ENCODE data around the gene CDC42SE2. TPM values are rescaled to one million over a fixed set of nuclear protein-coding genes. Genes with fewer than 3 reads are reported as not detected.

The CDC42SE2 gene
- polyA plus RNA-seq, 3 donors: 34.4 to 135 (median 92.6) TPM

GRCh38 chr5:131426011-131426410 is 162.2 kb downstream of the CDC42SE2 start:
- no peaks in the 10 kb centered on the region for H3K27me3 Mint-ChIP-seq (ENCODE audit: low read depth in 3 of 3)
- TF ChIP-seq, protein P1, sequence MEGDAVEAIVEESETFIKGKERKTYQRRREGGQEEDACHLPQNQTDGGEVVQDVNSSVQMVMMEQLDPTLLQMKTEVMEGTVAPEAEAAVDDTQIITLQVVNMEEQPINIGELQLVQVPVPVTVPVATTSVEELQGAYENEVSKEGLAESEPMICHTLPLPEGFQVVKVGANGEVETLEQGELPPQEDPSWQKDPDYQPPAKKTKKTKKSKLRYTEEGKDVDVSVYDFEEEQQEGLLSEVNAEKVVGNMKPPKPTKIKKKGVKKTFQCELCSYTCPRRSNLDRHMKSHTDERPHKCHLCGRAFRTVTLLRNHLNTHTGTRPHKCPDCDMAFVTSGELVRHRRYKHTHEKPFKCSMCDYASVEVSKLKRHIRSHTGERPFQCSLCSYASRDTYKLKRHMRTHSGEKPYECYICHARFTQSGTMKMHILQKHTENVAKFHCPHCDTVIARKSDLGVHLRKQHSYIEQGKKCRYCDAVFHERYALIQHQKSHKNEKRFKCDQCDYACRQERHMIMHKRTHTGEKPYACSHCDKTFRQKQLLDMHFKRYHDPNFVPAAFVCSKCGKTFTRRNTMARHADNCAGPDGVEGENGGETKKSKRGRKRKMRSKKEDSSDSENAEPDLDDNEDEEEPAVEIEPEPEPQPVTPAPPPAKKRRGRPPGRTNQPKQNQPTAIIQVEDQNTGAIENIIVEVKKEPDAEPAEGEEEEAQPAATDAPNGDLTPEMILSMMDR (IDR thresholded peaks at IDR 0.05): no peak
- no peak for DNase-seq
- H3K36me3 Mint-ChIP-seq: peaks cover 59 to 65% of the 10 kb centered on the region in 2 donors
- H3K4me1 Mint-ChIP-seq: no peaks in the 10 kb centered on the region
- H3K9me3 Mint-ChIP-seq: no peaks in the 10 kb centered on the region
- Histone ChIP-seq H3K9ac (ENCODE audit: insufficient read depth, low read length, poor library complexity, severe bottlenecking) (no peak overlapping the region), H3K36me3 (replicated peaks in 1 of 2; ENCODE audit: control insufficient read depth in 1 of 2, insufficient read depth in 2 of 2, low read length in 2 of 2) (peaks cover 59 to 77% of the 10 kb centered on the region in 2 donors), H3K79me2 (ENCODE audit: insufficient read depth, low read length) (no peaks in the 10 kb centered on the region), H4K20me1 (ENCODE audit: insufficient read depth, low read length) (no peaks in the 10 kb centered on the region), H3K9me3 (replicated peaks in 1 of 2; ENCODE audit: control insufficient read depth in 1 of 2, insufficient read depth in 1 of 2, low read length in 2 of 2) (no peaks in the 10 kb centered on the region), H3K27ac (ENCODE audit: low read depth in 1 of 2, low read length in 2 of 2) (no peak overlapping the region), H3K4me1 (ENCODE audit: control insufficient read depth in 1 of 2, insufficient read depth in 2 of 2, low read length in 2 of 2) (no peaks in the 10 kb centered on the region), H3K4me2 (replicated peaks; ENCODE audit: extremely low read depth, low read length, poor library complexity, severe bottlenecking) (no peak overlapping the region), H3K27me3 (ENCODE audit: control insufficient read depth in 2 of 2, insufficient read depth in 2 of 2, low read length in 2 of 2) (no peaks in the 10 kb centered on the region), H3K4me3 (replicated peaks in 1 of 3; ENCODE audit: low read depth in 2 of 3, low read length in 3 of 3) (no peak overlapping the region), H2AFZ (ENCODE audit: insufficient read depth, low read depth, low read length, poor library complexity, severe bottlenecking) (no peak overlapping the region)
- H3K4me3 Mint-ChIP-seq: no peak overlapping the region
- no peak overlapping the region for H3K27ac Mint-ChIP-seq
- WGBS (ENCODE audit: insufficient coverage): no CpG with 5 or more reads among the region's 1 CpG
- intact Hi-C loops (cut with micrococcal nuclease): loop anchor here in 1 of 2 donors (10.0 kb wide), 1 partner anchor 579 kb away; no protein-coding TSS in a partner anchor

GRCh38 chr5:131430794-131431193 is 166.9 kb downstream of the CDC42SE2 start:
- peaks cover 68 to 86% of the 10 kb centered on the region in 2 donors for H3K36me3 Mint-ChIP-seq
- TF ChIP-seq, protein P1 (IDR thresholded peaks at IDR 0.05): no peak
- no peak overlapping the region for H3K4me3 Mint-ChIP-seq
- no CpG with 5 or more reads among the region's 1 CpG for WGBS (ENCODE audit: insufficient coverage)
- H3K9me3 Mint-ChIP-seq: no peaks in the 10 kb centered on the region
- no peaks in the 10 kb centered on the region for H3K4me1 Mint-ChIP-seq
- no peak overlapping the region for H2AFZ ChIP-seq (ENCODE audit: insufficient read depth, low read depth, low read length, poor library complexity, severe bottlenecking)
- H3K4me1 ChIP-seq (ENCODE audit: control insufficient read depth in 1 of 2, insufficient read depth in 2 of 2, low read length in 2 of 2): no peaks in the 10 kb centered on the region
- no peak overlapping the region for H3K27ac ChIP-seq (ENCODE audit: low read depth in 1 of 2, low read length in 2 of 2)
- H3K27ac Mint-ChIP-seq: peak overlapping the region in 1 of 7 donors; percentile 47
- H3K27me3 ChIP-seq (ENCODE audit: control insufficient read depth in 2 of 2, insufficient read depth in 2 of 2, low read length in 2 of 2): no peaks in the 10 kb centered on the region
- H4K20me1 ChIP-seq (ENCODE audit: insufficient read depth, low read length): no peaks in the 10 kb centered on the region
- no peaks in the 10 kb centered on the region for H3K79me2 ChIP-seq (ENCODE audit: insufficient read depth, low read length)
- H3K27me3 Mint-ChIP-seq (ENCODE audit: low read depth in 3 of 3): no peaks in the 10 kb centered on the region
- intact Hi-C loops (cut with micrococcal nuclease): no loop called here
- no peak overlapping the region for H3K4me2 ChIP-seq (replicated peaks; ENCODE audit: extremely low read depth, low read length, poor library complexity, severe bottlenecking)
- peaks cover 78 to 98% of the 10 kb centered on the region in 2 donors for H3K36me3 ChIP-seq (replicated peaks in 1 of 2; ENCODE audit: control insufficient read depth in 1 of 2, insufficient read depth in 2 of 2, low read length in 2 of 2)
- no peak overlapping the region for H3K4me3 ChIP-seq (replicated peaks in 1 of 3; ENCODE audit: low read depth in 2 of 3, low read length in 3 of 3)
- H3K9ac ChIP-seq (ENCODE audit: insufficient read depth, low read length, poor library complexity, severe bottlenecking): no peak overlapping the region
- DNase-seq: no peak
- no peaks in the 10 kb centered on the region for H3K9me3 ChIP-seq (replicated peaks in 1 of 2; ENCODE audit: control insufficient read depth in 1 of 2, insufficient read depth in 1 of 2, low read length in 2 of 2)
